T47D (cell line): Measurements from ENCODE around the gene SLC30A1.
A peak's percentile ranks its signal among the peaks of the same experiment; 100 is the strongest.
"Not testable (repeated sequence)": the region's sequence is repeated elsewhere in the genome, so short reads cannot be mapped to it uniquely, and the experiment has no call there.

Source experiments
- DNase-seq, 2 experiments: peaks; one replicate each; pipeline versions ENCODE4 v3.0.0 to v3.0.0-alpha.2; 2011 to 2012; ENCODE audit warnings: low read depth in 1 of 2, low spot score in 1 of 2
- JUND ChIP-seq: IDR thresholded peaks from 2 replicates; pipeline ENCODE4 v1.6.1; 2012; ENCODE audit warnings: low read depth
- in situ Hi-C: cut with HindIII; loops from 2 replicates; pipeline ENCODE4 v1.10.0; 2016; ENCODE audit warnings: low sequenced_read_pairs, low pct_unique_long_range_greater_than_20kb

Gene SLC30A1

GRCh38 chr1:211578640-211579439 is at the start of gene SLC30A1:
SLC30A1 (minus strand) TSS chr1:211579161; CDS start chr1:211578612, 549 bp downstream.
- DNase-seq: peak; percentile 99 to 100
- in situ Hi-C loops: no loop called here
- no peak for TF ChIP-seq JUND

- in situ Hi-C loops: no loop called here
- DNase-seq: no peak
- no peak for TF ChIP-seq JUND
Observed at GRCh38 chr1:211628417-211628816, 49.5 kb upstream of the SLC30A1 start.

GRCh38 chr1:211627259-211627658 is 48.3 kb upstream of the SLC30A1 start:
- TF ChIP-seq JUND: no peak
- no peak for DNase-seq
- in situ Hi-C loops: no loop called here

GRCh38 chr1:211625866-211626265 is 46.9 kb upstream of the SLC30A1 start:
- in situ Hi-C loops, DNase-seq: not testable (repeated sequence)

- DNase-seq: peak; percentile 71 to 79
- TF ChIP-seq JUND: no peak
- in situ Hi-C loops: no loop called here
Observed at GRCh38 chr1:211625040-211625439, 46.1 kb upstream of the SLC30A1 start.

GRCh38 chr1:211623515-211623914 is 44.6 kb upstream of the SLC30A1 start:
- no peak for TF ChIP-seq JUND
- no peak for DNase-seq
- in situ Hi-C loops: no loop called here

GRCh38 chr1:211621447-211622198 is 42.7 kb upstream of the SLC30A1 start:
- no peak for DNase-seq
- no peak for TF ChIP-seq JUND
- in situ Hi-C loops: no loop called here

- in situ Hi-C loops: no loop called here
- no peak for DNase-seq
- no peak for TF ChIP-seq JUND
Observed at GRCh38 chr1:211620097-211620496, 41.1 kb upstream of the SLC30A1 start.

- no peak for TF ChIP-seq JUND
- DNase-seq: no peak
- in situ Hi-C loops: no loop called here
Observed at GRCh38 chr1:211619033-211619996, 40.4 kb upstream of the SLC30A1 start.

GRCh38 chr1:211616965-211617297 is 38.0 kb upstream of the SLC30A1 start:
- no peak for DNase-seq
- in situ Hi-C loops: no loop called here
- TF ChIP-seq JUND: no peak

- TF ChIP-seq JUND: no peak
Observed at GRCh38 chr1:211616231-211616964, 37.4 kb upstream of the SLC30A1 start.

GRCh38 chr1:211614615-211615014 is 35.7 kb upstream of the SLC30A1 start:
- in situ Hi-C loops: no loop called here
- DNase-seq: no peak
- no peak for TF ChIP-seq JUND

More at GRCh38 chr1:211616231-211616964, 37.4 kb upstream of the SLC30A1 start:
- no peak for DNase-seq
- in situ Hi-C loops: no loop called here
